ENCODE results near the gene FCF1.

FCF1 gene

DNA sequence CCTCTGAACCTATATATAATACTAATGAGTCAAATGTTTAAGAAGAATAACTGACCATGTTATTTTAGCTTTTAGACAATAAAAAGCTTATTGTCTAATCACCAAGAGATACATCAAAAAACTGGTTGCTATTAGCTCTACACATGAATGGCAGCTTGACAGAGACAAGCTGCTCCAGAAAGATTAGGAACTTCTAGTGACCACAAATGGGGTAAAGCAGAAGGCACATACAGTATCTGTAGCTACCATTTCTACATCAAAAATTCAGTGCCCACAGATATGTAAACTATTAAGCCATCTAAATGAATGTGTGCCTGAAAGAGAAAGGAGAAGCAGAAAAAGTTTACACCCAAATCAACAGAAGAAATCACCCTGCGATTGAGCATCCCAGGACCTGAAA, 2.5 kb upstream of the FCF1 start:
- H3K9me3 ChIP-seq: no peaks in the 10 kb centered on the region
- H3K27ac ChIP-seq: no peak overlapping the region
- no peaks in the 10 kb centered on the region for H3K27me3 ChIP-seq
- no peak for TF ChIP-seq CTCF (IDR thresholded peaks at IDR 0.05)
- H3K4me1 ChIP-seq: peaks cover 0 to 44% (median 26%) of the 10 kb centered on the region in 4 donors
- DNase-seq: no peak
- no peak overlapping the region for H3K4me3 ChIP-seq
- intact Hi-C loops (cut with DNase I; ENCODE audit: low total_unique reads): loop anchor here (2.0 to 5.0 kb wide), 2 partner anchors 100 to 208 kb away; no protein-coding TSS in a partner anchor
- peaks cover 0 to 2% (median 0%) of the 10 kb centered on the region in 3 donors for H3K36me3 ChIP-seq

- intact Hi-C loops (cut with DNase I; ENCODE audit: low total_unique reads): loop anchor here (2.0 to 5.0 kb wide), 2 partner anchors 101 to 209 kb away; no protein-coding TSS in a partner anchor
- peaks cover 5 to 9% (median 5%) of the 10 kb centered on the region in 3 donors for H3K36me3 ChIP-seq
- H3K4me1 ChIP-seq: peaks cover 0 to 36% (median 24%) of the 10 kb centered on the region in 4 donors
- no peak overlapping the region for H3K4me3 ChIP-seq
- no peak for DNase-seq
- no peak overlapping the region for H3K27ac ChIP-seq
- H3K9me3 ChIP-seq: no peaks in the 10 kb centered on the region
- H3K27me3 ChIP-seq: no peaks in the 10 kb centered on the region
- no peak for TF ChIP-seq CTCF (IDR thresholded peaks at IDR 0.05)
These were observed 1.3 kb upstream of the FCF1 start for GRCh38 chr14:74711651-74712050.

DNA sequence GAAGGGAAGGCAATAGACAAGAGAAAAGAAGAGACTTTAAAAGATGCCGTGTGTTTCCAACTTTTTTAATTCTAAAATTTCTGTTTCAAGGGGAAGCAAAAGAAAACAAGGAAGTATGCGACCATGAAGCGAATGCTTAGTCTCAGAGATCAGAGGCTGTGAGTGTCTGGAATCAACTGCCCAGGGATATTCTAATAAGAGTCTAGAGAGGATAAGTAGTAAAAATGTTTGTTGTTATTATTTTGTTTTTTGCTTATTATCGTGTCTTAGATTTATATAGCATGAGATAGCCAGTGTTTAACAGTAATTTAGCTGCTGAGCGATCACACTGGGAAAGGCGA, 421 bp downstream of the FCF1 start:
- H3K27me3 ChIP-seq: no peaks in the 10 kb centered on the region
- H3K9me3 ChIP-seq: no peaks in the 10 kb centered on the region
- peaks cover 15 to 26% (median 19%) of the 10 kb centered on the region in 3 donors for H3K36me3 ChIP-seq
- intact Hi-C loops (cut with DNase I; ENCODE audit: low total_unique reads): loop anchor here (5.0 kb wide), 1 partner anchor 211 kb away; no protein-coding TSS in a partner anchor
- peaks cover 0 to 36% (median 24%) of the 10 kb centered on the region in 4 donors for H3K4me1 ChIP-seq
- no peak for TF ChIP-seq CTCF (IDR thresholded peaks at IDR 0.05)
- peak overlapping the region; percentile 80 to 88 for H3K4me3 ChIP-seq
- peak overlapping the region; percentile 81 to 88 for H3K27ac ChIP-seq
- DNase-seq: no peak

DNA sequence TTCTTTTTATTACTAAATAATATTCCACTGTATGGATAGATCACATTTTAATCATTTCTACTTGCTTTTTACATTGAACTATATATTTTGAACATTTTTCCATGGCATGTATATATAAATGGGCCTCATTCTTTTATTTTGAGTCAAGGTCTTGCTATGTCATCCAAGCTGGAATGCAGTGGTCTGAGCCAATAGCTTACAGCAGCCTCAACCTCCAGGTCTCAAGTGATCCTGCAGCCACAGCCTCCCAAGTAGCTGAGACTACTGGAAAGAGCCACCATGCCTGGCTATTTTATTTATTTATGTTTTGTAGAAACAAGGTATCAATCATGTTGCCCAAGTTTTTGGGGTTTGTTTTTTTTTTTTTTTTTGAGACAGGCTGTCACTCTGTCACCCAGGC, 7.6 kb downstream of the FCF1 start:
- no peaks in the 10 kb centered on the region for H3K4me1 ChIP-seq
- DNase-seq: no peak
- H3K27ac ChIP-seq: no peak overlapping the region
- H3K27me3 ChIP-seq: no peaks in the 10 kb centered on the region
- intact Hi-C loops (cut with DNase I; ENCODE audit: low total_unique reads): no loop called here
- no peaks in the 10 kb centered on the region for H3K9me3 ChIP-seq
- H3K4me3 ChIP-seq: no peak overlapping the region
- TF ChIP-seq CTCF (IDR thresholded peaks at IDR 0.05): no peak
- H3K36me3 ChIP-seq: peaks cover 40 to 77% (median 56%) of the 10 kb centered on the region in 3 donors

- H3K4me3 ChIP-seq: no peak overlapping the region
- H3K9me3 ChIP-seq: no peaks in the 10 kb centered on the region
- no peak overlapping the region for H3K27ac ChIP-seq
- intact Hi-C loops (cut with DNase I; ENCODE audit: low total_unique reads): no loop called here
- peaks cover 27 to 65% (median 45%) of the 10 kb centered on the region in 3 donors for H3K36me3 ChIP-seq
- no peaks in the 10 kb centered on the region for H3K27me3 ChIP-seq
- no peak for DNase-seq
- no peak for TF ChIP-seq CTCF (IDR thresholded peaks at IDR 0.05)
- H3K4me1 ChIP-seq: no peaks in the 10 kb centered on the region
These were observed 10.2 kb downstream of the FCF1 start for GRCh38 chr14:74723134-74723533.

DNA sequence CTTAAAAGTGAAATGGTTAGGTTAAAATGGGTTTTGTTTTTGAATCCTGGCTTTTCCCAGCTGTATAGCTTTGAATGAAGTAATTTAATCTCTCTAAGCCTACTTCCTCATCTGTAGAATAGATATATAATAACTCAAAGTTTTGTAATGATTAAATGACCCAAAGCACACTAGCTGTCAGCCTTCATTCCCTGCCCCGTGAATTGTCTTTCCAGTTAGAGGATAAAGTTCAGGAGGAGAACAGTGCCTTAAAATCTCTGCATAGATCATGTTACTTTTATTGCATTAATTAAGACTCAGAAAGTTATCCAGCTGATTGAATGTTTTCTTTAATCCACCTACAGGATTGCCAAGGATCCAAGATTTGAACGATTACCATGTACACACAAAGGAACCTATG, 19.4 kb downstream of the FCF1 start:
- TF ChIP-seq CTCF (IDR thresholded peaks at IDR 0.05): no peak
- no peaks in the 10 kb centered on the region for H3K9me3 ChIP-seq
- no peaks in the 10 kb centered on the region for H3K4me1 ChIP-seq
- peaks cover 53 to 61% (median 53%) of the 10 kb centered on the region in 3 donors for H3K36me3 ChIP-seq
- DNase-seq: no peak
- intact Hi-C loops (cut with DNase I; ENCODE audit: low total_unique reads): no loop called here
- H3K4me3 ChIP-seq: no peak overlapping the region
- no peak overlapping the region for H3K27ac ChIP-seq
- no peaks in the 10 kb centered on the region for H3K27me3 ChIP-seq

Measured in tibial artery (tissue), 4 donors.